Fibroblast of villous mesenchyme (primary cell): Measurements from ENCODE around the gene LIN7A. TPM values are rescaled to one million over a fixed set of nuclear protein-coding genes. Genes with fewer than 3 reads are reported as not detected.

Experiments used
- DNase-seq: peaks from one replicate; pipeline ENCODE4 v3.0.0-alpha.2; 2010; ENCODE audit warnings: low read depth
- H3K4me3 ChIP-seq: 2 replicates; pipeline ENCODE4 v1.5.1; 2011; ENCODE audit warnings: low read depth, mild to moderate bottlenecking, low read length
- CTCF ChIP-seq: IDR thresholded peaks from 2 replicates; pipeline ENCODE4 v1.5.1; 2012; ENCODE audit warnings: low read depth, mild to moderate bottlenecking, low read length; ENCODE audit not compliant: insufficient read depth
- total RNA-seq: library from RNA; depleted of rRNA; stranded (reverse); fragments of >200 nt; gene quantifications from 2 replicates; pipeline ENCODE4 v1.2.3, GENCODE V29; 2012

LIN7A gene
- total RNA-seq, 1 donor = 10.4 TPM

- DNase-seq = no peak
- no peak for TF ChIP-seq CTCF
- H3K4me3 ChIP-seq = no peak overlapping the region
Observed at GRCh38 chr12:80811957-80812708, 125.6 kb downstream of the LIN7A start.

GRCh38 chr12:80810874-80811273, 126.9 kb downstream of the LIN7A start:
- no peak for DNase-seq
- no peak overlapping the region for H3K4me3 ChIP-seq
- TF ChIP-seq CTCF = no peak

DNA sequence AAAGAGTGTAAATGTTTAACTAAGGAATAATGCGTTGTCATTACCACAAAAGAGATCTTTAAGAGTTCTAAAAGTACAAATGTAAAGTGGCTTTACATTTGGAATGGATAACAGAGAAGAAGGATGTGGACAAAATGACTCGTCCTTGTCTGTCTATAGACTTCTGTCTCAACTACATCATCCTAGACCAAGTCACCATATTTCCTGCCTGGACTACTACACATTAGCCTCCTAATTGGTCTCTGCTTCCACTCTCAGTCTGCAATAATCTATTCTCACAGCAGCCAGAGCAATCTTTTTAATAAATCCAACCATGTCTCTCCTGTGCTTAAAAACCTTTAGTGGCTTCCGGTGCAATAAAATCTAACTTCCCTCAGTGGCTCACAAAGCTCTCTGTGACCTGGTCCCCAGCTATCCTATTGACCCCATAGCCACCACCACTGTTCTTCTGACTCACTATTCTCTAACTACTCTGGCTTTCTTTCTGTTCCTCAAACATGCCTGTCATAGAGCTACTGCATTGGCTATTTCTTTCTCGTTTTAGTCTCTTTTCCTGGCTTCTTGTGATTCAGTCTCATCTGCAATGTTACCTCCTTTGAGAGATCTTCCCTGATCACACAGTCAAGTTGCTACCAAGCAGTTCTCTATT, 130.0 kb downstream of the LIN7A start:
- no peak for DNase-seq
- no peak for TF ChIP-seq CTCF
- no peak overlapping the region for H3K4me3 ChIP-seq

DNA sequence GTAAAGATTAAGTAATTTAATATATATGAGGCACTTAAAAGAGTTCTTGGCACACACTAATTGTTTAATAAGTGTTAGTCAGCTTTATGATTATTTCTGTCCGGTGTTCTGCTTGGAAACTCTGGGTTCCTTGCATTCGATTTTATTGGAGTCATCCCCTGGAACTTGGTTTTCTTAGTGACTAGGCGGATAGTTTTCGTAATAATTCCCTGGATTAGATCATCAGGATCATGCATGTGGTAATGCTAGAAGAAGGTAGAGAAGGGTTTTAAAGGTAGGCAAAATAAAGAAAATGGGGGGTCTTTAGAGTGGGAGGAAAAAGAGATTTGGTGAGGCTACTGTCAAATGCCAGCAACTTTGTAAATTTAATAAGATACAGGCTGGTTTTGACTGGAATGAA, 132.6 kb downstream of the LIN7A start:
- DNase-seq = no peak
- TF ChIP-seq CTCF = no peak

GRCh38 chr12:80802652-80803400, 134.9 kb downstream of the LIN7A start:
- no peak for TF ChIP-seq CTCF
- no peak overlapping the region for H3K4me3 ChIP-seq
- no peak for DNase-seq

More for the DNA sequence above, 132.6 kb downstream of the LIN7A start:
- H3K4me3 ChIP-seq = no peak overlapping the region

GRCh38 chr12:80798281-80798680, 139.5 kb downstream of the LIN7A start:
- no peak for TF ChIP-seq CTCF
- no peak overlapping the region for H3K4me3 ChIP-seq
- DNase-seq = no peak
